Bronchial epithelial cell (primary cell): ENCODE measurements around the gene GAL3ST2. TPM values are rescaled to one million over a fixed set of nuclear protein-coding genes. Genes with fewer than 3 reads are reported as not detected.
"Not testable (repeated sequence)": the region's sequence is repeated elsewhere in the genome, so short reads cannot be mapped to it uniquely, and the experiment has no call there.

Experiments used
- DNase-seq: peaks from one replicate; pipeline ENCODE4 v3.0.0-alpha.2; 2010; ENCODE audit warnings: low read depth
- FAIRE-seq: peaks from 2 replicates; lab custom pipeline; 2011; peaks lifted over from hg19 to GRCh38; lab: Jason Lieb, UNC
- H3K27me3 ChIP-seq: 2 replicates; pipeline ENCODE4 v1.5.1; 2011; ENCODE audit warnings: low read length; ENCODE audit not compliant: control insufficient read depth, insufficient read depth
- H3K36me3 ChIP-seq: 2 replicates; pipeline ENCODE4 v1.5.1; 2011; ENCODE audit warnings: low read length; ENCODE audit not compliant: control insufficient read depth, insufficient read depth
- H3K4me3 ChIP-seq: 2 replicates; pipeline ENCODE4 v1.5.1; 2011; ENCODE audit warnings: mild to moderate bottlenecking, low read depth, low read length, control low read depth
- CTCF ChIP-seq: IDR thresholded peaks from 2 replicates; pipeline ENCODE4 v1.5.1; 2011; ENCODE audit warnings: mild to moderate bottlenecking, moderate library complexity, low read length, control low read depth, inconsistent platforms; ENCODE audit not compliant: insufficient read depth, severe bottlenecking
- total RNA-seq: library from RNA; depleted of rRNA; stranded (reverse); fragments of >200 nt; gene quantifications from 2 replicates; pipeline ENCODE4 v1.2.1, GENCODE V29; 2014

The GAL3ST2 gene
- total RNA-seq, 1 donor from 2014 or later, result not detected

GRCh38 chr2:241788135-241788534 is 11.5 kb downstream of the GAL3ST2 start:
- no peak overlapping the region for H3K4me3 ChIP-seq
- no peaks in the 10 kb centered on the region for H3K36me3 ChIP-seq
- no peak for DNase-seq
- no peak for TF ChIP-seq CTCF
- no peak for FAIRE-seq
- H3K27me3 ChIP-seq, result no peaks in the 10 kb centered on the region

GRCh38 chr2:241788572-241788971 is 11.9 kb downstream of the GAL3ST2 start:
- TF ChIP-seq CTCF, result no peak
- no peaks in the 10 kb centered on the region for H3K36me3 ChIP-seq
- H3K4me3 ChIP-seq, result no peak overlapping the region
- H3K27me3 ChIP-seq, result no peaks in the 10 kb centered on the region
- peak; percentile 14 for DNase-seq
- no peak for FAIRE-seq

- H3K4me3 ChIP-seq, H3K36me3 ChIP-seq, FAIRE-seq, H3K27me3 ChIP-seq: not testable (repeated sequence)
- DNase-seq, result peak; percentile 13
Measured at GRCh38 chr2:241791385-241791784, 14.8 kb downstream of the GAL3ST2 start.

- TF ChIP-seq CTCF, result no peak
Measured at GRCh38 chr2:241793385-241793784, 16.8 kb downstream of the GAL3ST2 start.

GRCh38 chr2:241794250-241794823 is 17.7 kb downstream of the GAL3ST2 start:
- no peak for TF ChIP-seq CTCF
- H3K4me3 ChIP-seq, result no peak overlapping the region
- no peaks in the 10 kb centered on the region for H3K36me3 ChIP-seq
- no peaks in the 10 kb centered on the region for H3K27me3 ChIP-seq
- no peak for DNase-seq
- no peak for FAIRE-seq

More at GRCh38 chr2:241793385-241793784, 16.8 kb downstream of the GAL3ST2 start:
- no peak overlapping the region for H3K4me3 ChIP-seq
- FAIRE-seq (no peak), DNase-seq (no peak)
- H3K27me3 ChIP-seq, result no peaks in the 10 kb centered on the region
- H3K36me3 ChIP-seq, result no peaks in the 10 kb centered on the region

GRCh38 chr2:241795021-241795999 is 18.7 kb downstream of the GAL3ST2 start:
- peak; percentile 40 for FAIRE-seq
- no peaks in the 10 kb centered on the region for H3K36me3 ChIP-seq
- no peak overlapping the region for H3K4me3 ChIP-seq
- no peaks in the 10 kb centered on the region for H3K27me3 ChIP-seq
- no peak for TF ChIP-seq CTCF
- DNase-seq, result no peak
